Stimulated activated CD4-positive, alpha-beta T cell treated with anti-CD3 and anti-CD28 coated beads, Interleukin-2, amount 100 ng/mL, for 48 hours (primary cell): ENCODE measurements around the gene AHI1.
"Not testable (repeated sequence)": the region's sequence is repeated elsewhere in the genome, so short reads cannot be mapped to it uniquely, and the experiment has no call there.

ENCODE experiments used
- DNase-seq, 2 donors: peaks; one replicate each; pipeline ENCODE4 v3.0.0-alpha.2; 2020

The AHI1 gene

GRCh38 chr6:135256866-135257265 lies 240.7 kb downstream of the AHI1 start:
- no peak for DNase-seq

- DNase-seq = no peak
These were observed 243.1 kb downstream of the AHI1 start for GRCh38 chr6:135254471-135254870.

GRCh38 chr6:135251498-135252441 lies 245.8 kb downstream of the AHI1 start:
- DNase-seq = no peak

- DNase-seq = no peak
These were observed 246.6 kb downstream of the AHI1 start for GRCh38 chr6:135250751-135251497.

- DNase-seq = no peak
These were observed 247.3 kb downstream of the AHI1 start for GRCh38 chr6:135250234-135250633.

GRCh38 chr6:135246412-135247012 lies 251.0 kb downstream of the AHI1 start:
- not testable (repeated sequence) for DNase-seq

- DNase-seq = no peak
These were observed 252.7 kb downstream of the AHI1 start for GRCh38 chr6:135244805-135245204.

- no peak for DNase-seq
These were observed 253.4 kb downstream of the AHI1 start for GRCh38 chr6:135243871-135244796.

GRCh38 chr6:135240711-135241110 lies 256.8 kb downstream of the AHI1 start:
- no peak for DNase-seq

- no peak for DNase-seq
These were observed 260.8 kb downstream of the AHI1 start for GRCh38 chr6:135236732-135237131.

GRCh38 chr6:135236319-135236718 lies 261.2 kb downstream of the AHI1 start:
- DNase-seq = no peak

- no peak for DNase-seq
These were observed 261.8 kb downstream of the AHI1 start for GRCh38 chr6:135235716-135236115.

GRCh38 chr6:135234492-135234780 lies 263.1 kb downstream of the AHI1 start:
- DNase-seq = no peak

GRCh38 chr6:135233686-135234491 lies 263.7 kb downstream of the AHI1 start:
- DNase-seq = no peak
